SH-SY5Y (cell line): ENCODE data around the gene SRSF7.

Experiments
- GATA2 ChIP-seq: IDR thresholded peaks from 2 replicates; pipeline ENCODE4 v1.6.1; 2011; ENCODE audit warnings: mild to moderate bottlenecking, low read depth, low read length
- GATA3 ChIP-seq: IDR thresholded peaks from 2 replicates; pipeline ENCODE4 v1.6.1; 2011; ENCODE audit warnings: low read depth, mild to moderate bottlenecking, low read length, moderate library complexity

SRSF7 gene

GRCh38 chr2:38763728-38764127, 12.6 kb upstream of the SRSF7 start:
- no peak for TF ChIP-seq GATA3
- TF ChIP-seq GATA2, result no peak

GRCh38 chr2:38763228-38763627, 12.1 kb upstream of the SRSF7 start:
- TF ChIP-seq GATA2 (no peak), GATA3 (no peak)

DNA sequence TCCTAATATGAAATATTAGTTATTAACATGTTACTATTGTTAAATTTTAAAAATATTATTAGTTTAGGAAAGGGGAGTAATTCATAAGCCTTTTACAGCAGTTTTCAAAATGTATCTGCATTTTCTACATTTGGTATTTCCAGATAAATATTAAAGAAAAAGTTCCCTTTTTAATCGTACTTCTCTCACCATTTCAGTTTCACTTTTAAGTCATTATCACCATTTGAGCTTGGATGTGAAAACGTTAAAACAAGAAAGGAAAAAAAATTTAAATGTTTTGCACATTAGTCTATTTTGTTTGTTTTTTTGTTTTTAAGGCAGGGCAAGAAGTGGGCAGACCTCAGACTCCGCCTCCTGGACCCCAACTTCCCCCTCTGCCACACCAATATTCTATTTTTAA, 3.3 kb upstream of the SRSF7 start:
- TF ChIP-seq GATA2 (no peak), GATA3 (no peak)

DNA sequence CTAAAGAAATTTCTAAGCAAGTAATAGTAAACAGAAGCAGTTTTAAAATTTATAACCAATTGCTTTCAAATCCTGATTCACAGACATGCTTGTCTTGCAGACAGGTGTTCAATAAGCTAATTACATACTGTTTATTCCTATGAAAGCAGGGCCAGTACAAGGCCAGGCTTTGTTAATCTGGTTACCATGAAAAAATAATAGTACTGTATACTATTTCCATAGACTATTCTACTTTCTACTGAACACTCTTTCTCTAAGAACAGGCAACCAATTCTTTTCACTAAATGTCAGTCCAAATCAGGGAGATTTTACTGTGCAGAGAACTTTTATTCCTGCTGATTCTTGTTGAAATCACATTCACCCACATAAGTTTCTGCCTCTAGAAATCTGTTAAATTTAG, 2.9 kb upstream of the SRSF7 start:
- TF ChIP-seq GATA3, result no peak
- TF ChIP-seq GATA2, result no peak

DNA sequence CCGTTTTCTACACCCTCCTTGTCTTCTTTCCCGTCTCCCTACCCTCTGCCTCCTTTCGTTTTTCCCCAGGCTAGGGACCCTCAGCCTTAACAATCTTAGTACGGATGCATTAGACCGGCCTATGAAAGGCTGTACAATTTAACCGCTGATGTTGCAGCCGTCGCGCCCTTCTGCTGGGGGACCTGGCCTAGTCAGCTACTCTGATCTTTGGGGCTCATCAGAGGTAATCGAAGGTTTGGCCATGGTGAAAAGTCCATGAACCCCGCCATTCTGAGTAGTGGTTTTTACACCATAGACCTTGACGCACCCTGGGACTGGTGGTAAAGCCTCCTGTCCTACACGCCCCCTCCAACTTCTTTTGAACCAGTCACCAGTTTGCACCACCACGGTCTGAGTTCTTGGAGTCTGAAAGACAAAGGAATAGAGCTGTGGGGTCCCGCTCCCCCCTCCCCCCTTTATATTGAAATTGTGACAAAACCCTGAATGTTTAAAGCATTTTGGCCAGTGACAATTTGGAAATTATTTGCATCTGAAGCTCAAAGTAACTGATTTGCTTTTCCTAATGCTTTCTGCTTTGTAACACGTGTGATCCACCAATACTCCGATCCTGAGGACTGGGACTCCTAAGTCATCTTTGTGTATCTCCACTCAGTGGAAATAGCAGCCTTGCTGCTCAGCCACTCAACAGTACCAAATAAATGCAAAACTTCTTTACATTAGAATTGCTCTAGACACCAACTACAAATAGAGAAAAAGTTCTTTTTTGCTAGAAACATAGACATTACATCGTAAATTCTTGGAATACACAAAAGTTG, 642 bp upstream of the SRSF7 start:
- TF ChIP-seq GATA2 (no peak), GATA3 (no peak)

DNA sequence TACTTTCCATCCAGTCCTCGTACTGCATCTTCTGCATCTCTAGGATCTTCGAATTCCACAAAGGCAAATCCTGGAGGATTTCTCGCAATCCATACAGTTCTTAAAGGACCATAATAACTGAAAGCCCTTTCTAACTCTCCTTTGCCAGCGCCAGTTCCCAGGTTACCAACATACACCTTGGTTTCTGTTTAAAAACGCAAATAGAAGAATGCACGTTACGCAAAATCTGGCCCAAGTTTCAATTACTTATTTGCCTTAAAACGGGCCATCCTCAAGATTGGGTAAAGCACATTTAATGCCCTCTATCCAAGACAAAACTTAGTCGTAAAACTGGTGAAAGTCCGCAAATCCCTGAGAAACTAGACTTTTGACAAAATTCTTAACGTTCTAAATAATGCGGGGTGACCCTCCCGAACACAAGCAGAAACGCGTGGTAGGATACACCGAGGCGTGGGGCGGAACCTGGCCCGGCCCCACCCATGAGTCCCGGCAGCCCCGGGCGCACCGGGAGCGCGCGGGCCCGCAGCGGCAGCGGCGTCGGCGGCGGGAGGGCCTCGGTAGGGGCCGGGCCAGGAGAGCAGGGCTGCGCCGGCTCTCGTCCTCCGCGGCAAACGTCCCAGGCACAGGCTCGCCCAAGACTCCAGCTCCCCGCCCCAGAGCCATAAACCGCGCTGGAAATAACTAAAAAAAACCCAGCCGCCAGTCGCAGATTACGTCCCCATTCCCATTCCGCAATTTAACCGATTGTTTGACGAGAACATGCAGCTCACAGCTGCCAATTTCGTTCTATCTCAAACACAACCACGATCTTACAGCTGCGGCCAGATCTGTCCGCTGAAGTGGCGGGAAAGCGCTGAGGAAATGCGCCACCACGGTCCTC, 910 bp downstream of the SRSF7 start:
- TF ChIP-seq GATA3 (no peak), GATA2 (no peak; the same call in 1 of the 2 replicates)

GRCh38 chr2:38748943-38749804, 2.0 kb downstream of the SRSF7 start:
- TF ChIP-seq GATA2, result no peak
- TF ChIP-seq GATA3, result no peak

DNA sequence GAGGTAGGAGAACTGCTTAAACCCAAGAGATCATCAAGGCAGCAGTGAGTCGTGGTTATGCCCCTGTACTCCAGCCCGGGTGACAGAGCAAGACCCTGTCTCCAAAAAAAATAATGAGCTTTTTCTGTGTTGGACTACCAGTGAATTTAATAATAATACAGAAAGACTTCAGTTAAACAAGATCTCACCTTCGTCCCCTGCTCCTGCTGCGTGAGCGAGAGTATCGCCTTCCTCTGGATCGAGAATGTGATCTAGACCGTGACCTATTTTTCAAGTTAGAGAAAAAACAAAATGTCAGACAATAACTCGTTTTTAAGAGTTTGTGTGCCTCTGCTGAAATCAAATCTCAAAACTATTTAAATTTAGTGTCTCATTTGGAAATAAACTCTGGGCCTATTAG, 2.8 kb downstream of the SRSF7 start:
- TF ChIP-seq GATA3 (no peak), GATA2 (no peak)

- TF ChIP-seq GATA3, result no peak
- TF ChIP-seq GATA2, result no peak; the same call in 1 of the 2 replicates
These were observed 3.3 kb downstream of the SRSF7 start for GRCh38 chr2:38747819-38748218.

- peak; percentile 70 for TF ChIP-seq GATA3
- peak; percentile 83 for TF ChIP-seq GATA2
These were observed 4.1 kb downstream of the SRSF7 start for GRCh38 chr2:38747007-38747424.

- TF ChIP-seq GATA2, result no peak
- no peak for TF ChIP-seq GATA3
These were observed 5.9 kb downstream of the SRSF7 start for GRCh38 chr2:38745267-38745666.

- no peak for TF ChIP-seq GATA3
- no peak for TF ChIP-seq GATA2
These were observed 6.8 kb downstream of the SRSF7 start for GRCh38 chr2:38744399-38744780.

DNA sequence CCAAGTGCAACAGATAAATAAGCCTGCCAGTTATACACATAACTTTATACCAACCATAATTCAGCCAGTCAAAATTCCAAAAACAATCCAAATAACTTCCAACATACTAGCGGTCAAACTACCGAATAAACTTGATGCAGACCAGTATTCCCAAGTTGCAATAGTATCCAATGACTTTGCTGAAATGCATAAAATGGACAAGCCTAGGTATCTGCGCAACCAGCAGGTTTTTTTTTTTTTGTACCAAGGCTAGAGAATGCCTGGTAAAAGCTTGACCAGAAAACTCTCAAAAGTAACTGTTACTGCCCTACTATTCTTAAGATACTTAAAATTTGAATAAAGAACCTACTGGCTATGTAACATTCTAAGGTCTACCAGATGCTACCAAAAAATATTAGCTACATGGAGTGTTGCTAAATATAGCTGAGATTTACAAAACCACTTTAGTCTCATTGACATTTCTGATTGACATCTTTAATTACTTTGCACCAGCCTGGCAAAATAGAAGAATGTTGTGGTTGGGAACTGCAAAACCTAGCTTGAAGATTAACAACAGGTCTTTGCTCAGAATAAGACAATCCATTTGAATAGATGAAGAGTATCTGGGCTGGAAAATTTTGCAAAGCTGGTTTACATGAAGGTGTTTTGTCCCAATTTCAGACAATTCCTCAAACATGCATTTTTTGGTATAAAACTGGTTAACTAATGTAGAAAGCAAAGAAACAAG, 7.3 kb downstream of the SRSF7 start:
- TF ChIP-seq GATA2, result no peak
- TF ChIP-seq GATA3, result no peak
